Endothelial cell of umbilical vein (primary cell): ENCODE measurements around the gene TCF25. TPM values are rescaled to one million over a fixed set of nuclear protein-coding genes. Genes with fewer than 3 reads are reported as not detected.

Source experiments
- BruUV-seq: library from RNA; stranded (reverse); fragments of 400-500 nt; replicated peaks from 2 replicates; lab custom pipeline; 2021; lab: Mats Ljungman, UMichigan
- CTCF ChIA-PET: fragments of 300-600, 350-600 bp; sonication (Branson Sonifier 250); formaldehyde crosslinking; loops from one replicate; lab custom pipeline; 2021; ENCODE audit warnings: antibody characterized with exemption, inconsistent platforms; lab: Charles Lee
- POLR2A ChIA-PET: fragments of 300-600, 350-600 bp; sonication (Branson Sonifier 250); formaldehyde crosslinking; loops from one replicate; lab custom pipeline; 2021; ENCODE audit warnings: antibody characterized with exemption, inconsistent platforms; lab: Charles Lee
- DNase-seq: peaks from one replicate; pipeline ENCODE4 v3.0.0-alpha.2; 2011; ENCODE audit warnings: low read depth, low spot score
- FAIRE-seq: peaks from 2 replicates; lab custom pipeline; 2011; peaks lifted over from hg19 to GRCh38; lab: Jason Lieb, UNC
- H2AFZ ChIP-seq: 2 replicates; pipeline ENCODE4 v1.6.0; 2012; ENCODE audit warnings: low read depth, low read length, control low read depth, inconsistent platforms
- H3K27ac ChIP-seq: 2 replicates; pipeline ENCODE4 v1.5.1; 2011; ENCODE audit warnings: low read depth, mild to moderate bottlenecking, control low read depth, low read length, moderate library complexity; ENCODE audit not compliant: insufficient read depth
- H3K27me3 ChIP-seq, 2 experiments: 2 replicates each; pipeline versions ENCODE4 v1.6.0 to v1.6.1; 2011; ENCODE audit warnings: low read length in 2 of 2, mixed read lengths in 1 of 2; ENCODE audit not compliant: control insufficient read depth in 2 of 2, insufficient read depth in 2 of 2
- H3K36me3 ChIP-seq, 2 experiments: 2 replicates in 1 of 2; 3 replicates in 1 of 2; pipeline ENCODE4 v1.5.1; 2011; ENCODE audit warnings: low read length in 2 of 2, mild to moderate bottlenecking in 1 of 2, moderate library complexity in 1 of 2; ENCODE audit not compliant: control insufficient read depth in 2 of 2, insufficient read depth in 2 of 2; ENCODE audit errors: extremely low read depth in 1 of 2
- H3K4me1 ChIP-seq: 3 replicates; pipeline ENCODE4 v1.5.1; 2011; ENCODE audit warnings: mild to moderate bottlenecking, low read length; ENCODE audit not compliant: control insufficient read depth, insufficient read depth; ENCODE audit errors: extremely low read depth
- H3K4me2 ChIP-seq: 2 replicates; pipeline ENCODE4 v1.6.1; 2011; ENCODE audit warnings: low read length, control low read depth, mixed read lengths; ENCODE audit not compliant: insufficient read depth
- H3K4me3 ChIP-seq, 3 experiments: fragments of 200-600 bp in 1 of 3; sonication (generic), shearing (Covaris generic) in 1 of 3; replicated peaks in 1 of 3; 2 replicates each; pipeline ENCODE4 v1.5.1; 2011 to 2016; ENCODE audit warnings: control low read depth in 3 of 3, low read length in 3 of 3, mild to moderate bottlenecking in 2 of 3, inconsistent platforms in 1 of 3, low read depth in 1 of 3, moderate library complexity in 1 of 3; ENCODE audit not compliant: insufficient read depth in 1 of 3
- H3K79me2 ChIP-seq: 2 replicates; pipeline ENCODE4 v1.6.0; 2012; ENCODE audit warnings: low read length, inconsistent platforms; ENCODE audit not compliant: control insufficient read depth, insufficient read depth
- H3K9ac ChIP-seq: replicated peaks from 2 replicates; pipeline ENCODE3; 2011; ENCODE audit warnings: low read length, control low read depth; ENCODE audit not compliant: insufficient read depth; ENCODE audit errors: extremely low read depth
- H3K9me1 ChIP-seq: replicated peaks from 3 replicates; pipeline ENCODE4 v1.6.0; 2011; ENCODE audit warnings: mild to moderate bottlenecking, low read length; ENCODE audit not compliant: control insufficient read depth, insufficient read depth; ENCODE audit errors: extremely low read depth
- H3K9me3 ChIP-seq: replicated peaks from 2 replicates; pipeline ENCODE4 v1.5.1; 2012; ENCODE audit warnings: low read length, inconsistent platforms; ENCODE audit not compliant: control insufficient read depth, insufficient read depth
- H4K20me1 ChIP-seq: replicated peaks from 2 replicates; pipeline ENCODE3; 2011; ENCODE audit warnings: mild to moderate bottlenecking, low read length; ENCODE audit not compliant: control insufficient read depth, insufficient read depth; ENCODE audit errors: extremely low read depth
- EZH2 ChIP-seq: IDR thresholded peaks from 2 replicates; pipeline ENCODE4 v1.6.1; 2012; ENCODE audit warnings: borderline replicate concordance, low read depth, mild to moderate bottlenecking, moderate library complexity, low read length, inconsistent platforms; ENCODE audit not compliant: severe bottlenecking
- FOS ChIP-seq: IDR thresholded peaks from 2 replicates; pipeline ENCODE4 v1.6.1; 2011; ENCODE audit warnings: mild to moderate bottlenecking, low read length, moderate library complexity, borderline replicate concordance; ENCODE audit not compliant: insufficient read depth
- GATA2 ChIP-seq: IDR thresholded peaks from 2 replicates; pipeline ENCODE4 v1.7.0; 2011; ENCODE audit warnings: low read depth, mild to moderate bottlenecking, moderate library complexity, mixed read lengths, low read length; ENCODE audit not compliant: insufficient read length, insufficient read depth
- JUN ChIP-seq: IDR thresholded peaks from 2 replicates; pipeline ENCODE4 v1.6.1; 2011; ENCODE audit warnings: borderline replicate concordance, low read depth; ENCODE audit not compliant: insufficient read length, insufficient read depth
- MYC ChIP-seq: IDR thresholded peaks from one replicate; pipeline ENCODE4 v1.6.1; 2011; ENCODE audit warnings: mild to moderate bottlenecking, low read depth, low read length
- POLR2A ChIP-seq: IDR thresholded peaks from 2 replicates; pipeline ENCODE4 v1.6.1; 2012; ENCODE audit warnings: low read depth, mild to moderate bottlenecking, control low read depth, low read length
- POLR2AphosphoS5 ChIP-seq: IDR thresholded peaks from 2 replicates; pipeline ENCODE4 v1.6.1; 2012; ENCODE audit warnings: low read depth, mild to moderate bottlenecking, control low read depth, low read length, moderate library complexity; ENCODE audit not compliant: insufficient read depth
- dilution Hi-C: fragments of 300-500 bp; cut with MboI; formaldehyde crosslinking; loops from one replicate; pipeline ENCODE4 v1.15.0; 2019; ENCODE audit warnings: low sequenced_read_pairs; ENCODE audit not compliant: extremely low pct_ligation_motif_present
- intact Hi-C: fragments of 100-400 bp; cut with micrococcal nuclease; formaldehyde crosslinking; loops from one replicate; pipeline ENCODE4 v1.10.0; 2022
- polyA plus RNA-seq, 4 experiments: library from polyadenylated mRNA; depleted of rRNA in 3 of 4; stranded (reverse) in 3 of 4; unstranded in 1 of 4; fragments of >200 nt; gene quantifications; 2 replicates each; pipeline versions ENCODE4 v1.2.1 to v1.2.3, GENCODE V29; 2011 to 2012; ENCODE audit warnings: missing spikeins in 1 of 4
- total RNA-seq: library from RNA; stranded (reverse); gene quantifications from 2 replicates; pipeline ENCODE4 v1.2.3, GENCODE V29; 2021
- TF ChIP-seq, protein P1 (sequence below), 2 donors: IDR thresholded peaks; 1 replicate in 1 of 2; 2 replicates in 1 of 2; pipeline ENCODE4 v1.5.1; 2011; ENCODE audit warnings: low read length in 2 of 2, mild to moderate bottlenecking in 2 of 2, moderate library complexity in 2 of 2, control low read depth in 1 of 2, inconsistent platforms in 1 of 2, low read depth in 1 of 2; ENCODE audit not compliant: insufficient read depth in 1 of 2; ENCODE audit errors: extremely low read depth in 1 of 2
- TF ChIP-seq, protein P2 (sequence below): IDR thresholded peaks from 2 replicates; pipeline ENCODE4 v1.6.1; 2011; ENCODE audit not compliant: insufficient read depth, insufficient read length

Gene TCF25
- total and polyA plus RNA-seq, 2 donors (not counting 3 experiments of a cell fraction or from before 2014, with no cell fraction given) = 193 to 234 TPM

DNA sequence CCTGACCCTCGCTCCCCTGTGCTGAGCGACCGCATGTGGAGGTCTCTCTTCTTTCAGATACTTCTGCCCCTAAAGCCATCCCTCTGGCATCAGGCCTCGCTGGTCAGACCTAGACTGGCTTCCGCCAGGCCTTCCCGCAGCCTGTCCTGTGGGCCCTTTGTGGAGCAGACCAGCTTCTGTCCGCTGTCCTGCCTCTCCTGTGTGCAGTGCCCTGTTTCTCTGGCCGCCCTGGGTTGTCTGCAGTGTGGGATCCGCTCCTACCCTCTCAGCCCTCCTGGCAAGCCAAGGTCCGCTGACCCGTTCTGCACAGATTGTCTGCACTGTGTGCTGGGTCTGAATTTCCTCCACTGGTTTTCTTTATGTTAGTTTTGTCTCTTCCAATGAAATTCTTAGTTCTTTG, 23.8 kb downstream of the TCF25 start:
- Histone ChIP-seq H3K9me1 (no peaks in the 10 kb centered on the region), H3K4me3 (no peak overlapping the region), H3K9ac (no peak overlapping the region), H3K4me1 (no peaks in the 10 kb centered on the region), H4K20me1 (peaks cover 2% of the 10 kb centered on the region), H2AFZ (no peak overlapping the region), H3K36me3 (peaks cover 14 to 54% of the 10 kb centered on the region in 2 experiments), H3K79me2 (no peaks in the 10 kb centered on the region), H3K4me2 (no peak overlapping the region), H3K27me3 (no peaks in the 10 kb centered on the region), H3K9me3 (no peaks in the 10 kb centered on the region), H3K27ac (no peak overlapping the region)
- ChIA-PET CTCF (interaction anchor here (1.0 kb wide), 1 partner anchor 13 kb away, joined by 4 read pairs; no protein-coding TSS in a partner anchor), POLR2A (interaction anchor here (0.8 kb wide), 1 partner anchor 10 kb away, joined by 6 read pairs; no protein-coding TSS in a partner anchor)
- DNase-seq = no peak
- TF ChIP-seq MYC (no peak), JUN (no peak), EZH2 (no peak), GATA2 (no peak), POLR2A (no peak), FOS (no peak), POLR2AphosphoS5 (no peak)
- TF ChIP-seq, protein P1, sequence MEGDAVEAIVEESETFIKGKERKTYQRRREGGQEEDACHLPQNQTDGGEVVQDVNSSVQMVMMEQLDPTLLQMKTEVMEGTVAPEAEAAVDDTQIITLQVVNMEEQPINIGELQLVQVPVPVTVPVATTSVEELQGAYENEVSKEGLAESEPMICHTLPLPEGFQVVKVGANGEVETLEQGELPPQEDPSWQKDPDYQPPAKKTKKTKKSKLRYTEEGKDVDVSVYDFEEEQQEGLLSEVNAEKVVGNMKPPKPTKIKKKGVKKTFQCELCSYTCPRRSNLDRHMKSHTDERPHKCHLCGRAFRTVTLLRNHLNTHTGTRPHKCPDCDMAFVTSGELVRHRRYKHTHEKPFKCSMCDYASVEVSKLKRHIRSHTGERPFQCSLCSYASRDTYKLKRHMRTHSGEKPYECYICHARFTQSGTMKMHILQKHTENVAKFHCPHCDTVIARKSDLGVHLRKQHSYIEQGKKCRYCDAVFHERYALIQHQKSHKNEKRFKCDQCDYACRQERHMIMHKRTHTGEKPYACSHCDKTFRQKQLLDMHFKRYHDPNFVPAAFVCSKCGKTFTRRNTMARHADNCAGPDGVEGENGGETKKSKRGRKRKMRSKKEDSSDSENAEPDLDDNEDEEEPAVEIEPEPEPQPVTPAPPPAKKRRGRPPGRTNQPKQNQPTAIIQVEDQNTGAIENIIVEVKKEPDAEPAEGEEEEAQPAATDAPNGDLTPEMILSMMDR (IDR thresholded peaks at IDR 0.05; ENCODE audit: extremely low read depth in 1 of 2, insufficient read depth in 1 of 2, low read depth in 1 of 2, low read length in 2 of 2) = no peak
- TF ChIP-seq, protein P2, sequence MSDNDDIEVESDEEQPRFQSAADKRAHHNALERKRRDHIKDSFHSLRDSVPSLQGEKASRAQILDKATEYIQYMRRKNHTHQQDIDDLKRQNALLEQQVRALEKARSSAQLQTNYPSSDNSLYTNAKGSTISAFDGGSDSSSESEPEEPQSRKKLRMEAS = no peak
- dilution Hi-C loops = no loop called here
- BruUV-seq = no TSS peak
- intact Hi-C loops = no loop called here
- FAIRE-seq = no peak
